T47D (cell line): ENCODE results near the gene SLN.

Experiments used
- DNase-seq, 2 experiments: peaks; one replicate each; pipeline versions ENCODE4 v3.0.0 to v3.0.0-alpha.2; 2011 to 2012; ENCODE audit warnings: low read depth in 1 of 2, low spot score in 1 of 2
- JUND ChIP-seq: IDR thresholded peaks from 2 replicates; pipeline ENCODE4 v1.6.1; 2012; ENCODE audit warnings: low read depth
- in situ Hi-C: cut with HindIII; loops from 2 replicates; pipeline ENCODE4 v1.10.0; 2016; ENCODE audit warnings: low sequenced_read_pairs, low pct_unique_long_range_greater_than_20kb

Gene SLN

DNA sequence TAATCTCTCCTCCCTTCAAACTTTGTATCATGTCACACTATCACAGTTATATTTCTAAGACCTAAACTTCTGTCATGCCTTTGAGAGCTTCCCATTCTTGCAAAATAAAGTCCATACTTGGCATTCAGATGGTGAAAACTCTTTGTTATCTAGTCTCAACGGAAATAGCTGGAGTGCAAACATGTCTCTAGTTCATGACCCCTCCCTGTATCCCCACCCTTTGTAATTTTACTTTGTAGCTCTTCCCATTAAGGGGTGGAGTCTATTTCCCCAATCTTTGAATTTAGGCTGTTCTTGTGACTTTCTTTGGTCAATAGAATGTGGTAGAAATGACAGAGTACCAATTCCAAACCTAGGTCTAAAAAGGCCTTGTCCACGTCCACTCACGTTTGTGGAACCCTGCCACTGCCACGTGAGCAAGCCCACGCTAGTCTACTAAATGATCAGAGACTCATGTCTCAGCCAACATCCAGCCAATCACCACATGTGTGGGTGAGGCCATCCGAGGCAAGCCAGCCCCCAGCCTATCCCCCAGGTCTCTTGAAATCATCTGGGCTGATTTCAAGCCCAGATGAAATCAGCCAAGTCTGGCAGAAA, 23.4 kb downstream of the SLN start:
- in situ Hi-C loops, result no loop called here
- TF ChIP-seq JUND, result no peak

DNA sequence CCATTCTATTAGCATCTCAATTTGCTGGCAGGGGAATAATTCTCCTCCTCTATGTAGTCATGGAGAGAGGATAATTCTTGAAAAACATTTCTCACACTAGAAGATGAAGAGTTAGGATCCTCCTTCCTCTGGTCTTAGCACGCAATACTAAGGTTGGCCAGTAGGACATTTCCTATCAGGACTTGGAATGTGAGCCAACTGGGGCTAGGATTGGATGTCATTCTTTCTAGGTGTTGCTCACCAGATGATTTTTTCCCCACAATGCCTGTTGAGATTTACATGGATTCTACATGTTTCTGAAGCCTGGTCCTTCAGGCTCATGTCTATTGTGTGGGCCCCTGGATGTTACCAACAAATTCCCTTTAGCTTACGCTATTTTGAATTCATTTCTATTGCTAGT, 28.0 kb downstream of the SLN start:
- DNase-seq, result peak in 1 of 2 experiments; percentile 46
- TF ChIP-seq JUND, result no peak
- in situ Hi-C loops, result no loop called here

More for the DNA sequence above, 23.4 kb downstream of the SLN start:
- no peak for DNase-seq

DNA sequence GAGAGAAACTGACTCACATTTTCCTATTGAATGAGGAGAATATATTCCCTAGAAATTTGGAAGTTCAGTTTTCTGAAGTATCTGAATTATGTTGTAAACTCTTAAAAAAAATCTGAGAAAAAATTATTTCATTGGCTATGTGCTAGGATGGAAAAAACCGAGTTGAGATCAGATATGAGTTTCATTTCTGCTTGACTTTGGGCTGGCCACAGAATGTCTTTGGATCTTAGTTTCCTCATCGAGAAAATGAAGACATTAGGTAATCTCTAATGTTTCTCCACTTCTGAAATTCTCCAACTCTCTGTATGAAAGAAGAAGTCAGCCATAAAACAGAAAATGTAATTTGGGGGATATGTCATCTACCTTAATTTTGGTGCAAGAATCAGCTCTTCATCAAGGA, 28.8 kb downstream of the SLN start:
- no peak for DNase-seq
- in situ Hi-C loops, result no loop called here
- TF ChIP-seq JUND, result no peak

DNA sequence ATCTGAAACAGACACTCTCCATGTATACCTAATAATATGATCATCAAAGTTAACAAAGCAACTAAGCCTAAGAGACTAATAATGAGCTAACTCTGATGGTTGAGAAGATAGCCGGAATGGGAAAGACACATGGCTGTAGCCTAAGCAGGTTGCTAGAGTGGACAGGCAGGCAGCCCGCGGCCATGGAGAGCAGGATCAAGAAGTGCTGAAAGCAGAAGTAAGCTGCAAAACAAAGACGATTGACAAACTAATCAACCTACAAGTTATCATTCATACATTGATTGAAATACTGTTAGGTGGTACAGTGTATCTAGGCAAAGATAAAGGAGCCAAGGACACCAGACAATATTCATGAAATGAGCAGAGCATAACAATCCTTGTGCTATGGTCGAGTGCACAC, 29.3 kb downstream of the SLN start:
- in situ Hi-C loops, result no loop called here
- TF ChIP-seq JUND, result no peak
- DNase-seq, result no peak

DNA sequence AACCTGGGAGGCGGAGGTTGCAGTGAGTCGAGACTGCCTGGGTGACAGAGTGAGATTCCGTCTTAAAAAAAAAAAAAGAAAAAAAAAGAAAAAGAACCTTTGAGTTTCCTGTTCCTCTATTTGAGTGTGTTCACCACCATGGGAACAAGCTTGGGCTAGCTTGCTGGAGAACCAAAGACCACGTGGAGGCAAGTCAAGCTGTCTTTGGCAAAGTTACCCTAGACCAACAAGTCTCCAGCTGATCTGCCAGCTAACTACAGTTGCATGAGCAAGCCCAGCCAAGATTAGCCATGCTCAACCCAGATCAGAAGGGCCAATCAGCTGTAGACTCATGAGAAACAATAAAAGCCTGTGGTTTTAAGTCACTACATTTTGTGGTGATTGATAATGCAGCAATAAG, 29.7 kb downstream of the SLN start:
- no peak for TF ChIP-seq JUND
- DNase-seq, result no peak
- in situ Hi-C loops, result no loop called here

DNA sequence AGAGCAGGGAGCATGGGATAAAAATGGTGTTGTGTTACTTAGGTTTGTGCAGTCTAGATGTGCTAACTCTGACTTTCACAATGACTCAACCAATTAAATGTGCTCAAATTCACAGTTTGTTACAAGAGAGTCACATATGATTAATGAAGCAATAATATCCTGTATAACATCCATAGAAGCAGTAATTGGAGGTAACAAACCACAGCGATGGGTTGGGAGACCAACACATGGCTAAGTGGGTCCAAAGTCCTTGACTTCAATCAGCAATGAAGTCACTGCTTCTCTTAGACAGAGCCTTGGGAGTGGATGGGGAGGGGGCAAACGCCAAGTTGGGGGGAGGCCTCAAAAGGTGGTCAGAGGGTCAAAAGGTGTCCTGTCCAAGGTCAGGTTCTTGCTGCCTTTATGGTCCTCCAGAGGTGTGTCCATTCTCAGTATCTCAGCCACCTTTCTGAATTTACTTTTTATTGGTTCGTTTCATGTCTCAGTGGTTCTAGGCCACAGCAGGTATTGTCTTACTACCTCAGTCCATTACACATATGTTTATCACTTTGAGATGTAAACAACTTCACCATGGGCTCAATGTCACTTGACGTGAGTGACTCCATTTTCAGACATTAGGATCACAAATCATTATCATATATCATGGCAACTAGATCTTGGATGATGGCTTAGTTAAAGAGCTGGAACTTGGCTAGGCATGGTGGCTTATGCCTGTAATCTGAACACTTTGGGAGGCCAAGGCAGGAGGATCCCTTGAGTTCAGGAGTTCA, 32.4 kb downstream of the SLN start:
- TF ChIP-seq JUND, result no peak
- in situ Hi-C loops, result no loop called here
- DNase-seq, result no peak

DNA sequence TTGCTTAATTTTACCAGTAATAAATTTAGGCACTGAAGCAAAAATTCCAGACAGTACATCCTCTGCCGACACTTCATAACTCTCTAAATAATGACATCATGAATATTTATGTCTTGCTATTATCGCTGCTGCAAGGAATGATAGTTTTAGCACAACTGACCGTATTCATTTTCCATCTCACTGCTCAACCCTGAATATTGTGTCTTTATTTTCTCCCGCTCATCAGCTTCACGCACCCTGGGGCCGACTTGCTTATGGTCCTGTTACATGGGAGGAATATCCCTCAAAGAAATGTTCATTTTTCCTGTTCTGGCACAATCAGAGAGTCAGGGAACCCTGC, 33.3 kb downstream of the SLN start:
- in situ Hi-C loops, result no loop called here
- no peak for TF ChIP-seq JUND

DNA sequence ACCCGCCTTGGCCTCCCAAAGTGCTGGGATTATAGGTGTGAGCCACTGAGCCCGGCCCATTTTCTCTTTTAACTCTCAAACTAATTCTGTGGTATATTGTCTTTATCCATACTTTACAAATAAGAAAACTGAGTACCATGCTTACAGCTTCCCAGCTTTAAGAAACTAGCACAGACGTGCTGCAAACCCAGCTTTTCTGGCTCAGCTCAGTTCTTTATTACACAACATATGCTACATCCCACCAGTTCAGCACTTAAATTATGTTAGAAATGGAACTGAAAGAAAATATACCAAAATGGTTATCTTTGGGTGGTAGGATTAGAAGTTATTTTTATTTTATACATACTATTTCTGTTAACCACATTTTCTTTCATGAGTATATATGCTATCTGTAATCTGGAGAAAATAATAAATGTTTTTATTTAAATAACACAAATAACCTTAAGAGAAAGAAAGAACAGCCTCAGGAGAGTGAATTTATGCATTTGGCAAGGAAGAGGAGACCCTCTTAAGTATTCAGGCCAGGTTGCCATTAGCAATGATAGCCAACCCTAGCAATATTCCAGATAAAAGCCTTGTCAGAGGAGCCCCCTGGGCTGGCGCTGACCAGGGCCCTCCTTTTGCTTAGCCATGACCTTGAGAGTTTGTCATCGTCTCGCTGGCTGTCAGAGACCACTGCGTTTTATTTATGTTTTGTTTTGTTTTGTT, 33.8 kb downstream of the SLN start:
- TF ChIP-seq JUND, result no peak
- in situ Hi-C loops, result no loop called here
- DNase-seq, result no peak

More for the DNA sequence above, 33.3 kb downstream of the SLN start:
- no peak for DNase-seq

DNA sequence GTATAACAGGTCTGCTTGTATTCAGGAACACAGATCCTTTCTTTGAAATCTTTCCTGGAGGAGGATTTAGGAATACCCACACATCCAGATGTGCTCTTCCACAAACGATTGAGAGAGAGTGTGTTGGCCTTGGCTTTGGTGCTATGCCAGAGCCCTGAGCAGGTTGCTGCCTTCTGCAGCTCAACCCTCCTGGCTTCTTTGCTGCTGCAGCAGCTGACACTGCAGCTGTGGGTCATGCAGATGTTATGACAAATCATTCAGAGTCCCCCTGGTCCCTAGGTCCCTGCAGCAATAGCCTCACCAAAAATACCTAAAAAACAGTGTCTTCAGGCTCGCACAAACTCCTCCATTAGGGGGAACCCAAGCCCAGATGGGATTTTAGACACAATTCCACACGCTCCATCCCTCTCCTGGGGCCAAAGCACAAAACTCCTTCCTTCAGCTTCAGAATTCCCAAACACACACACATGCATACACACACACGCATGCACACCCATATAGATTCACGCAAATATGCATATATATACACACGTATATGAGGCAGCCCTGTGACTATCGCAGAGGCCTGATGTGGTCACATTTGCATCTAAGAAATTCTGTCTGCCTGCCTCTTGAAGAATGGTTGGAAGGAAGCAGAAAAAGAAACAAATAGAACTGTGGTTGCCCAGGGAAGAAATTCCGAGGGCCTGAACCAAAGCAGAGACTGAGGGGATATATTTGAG, 35.4 kb downstream of the SLN start:
- in situ Hi-C loops, result no loop called here
- no peak for DNase-seq
- no peak for TF ChIP-seq JUND

DNA sequence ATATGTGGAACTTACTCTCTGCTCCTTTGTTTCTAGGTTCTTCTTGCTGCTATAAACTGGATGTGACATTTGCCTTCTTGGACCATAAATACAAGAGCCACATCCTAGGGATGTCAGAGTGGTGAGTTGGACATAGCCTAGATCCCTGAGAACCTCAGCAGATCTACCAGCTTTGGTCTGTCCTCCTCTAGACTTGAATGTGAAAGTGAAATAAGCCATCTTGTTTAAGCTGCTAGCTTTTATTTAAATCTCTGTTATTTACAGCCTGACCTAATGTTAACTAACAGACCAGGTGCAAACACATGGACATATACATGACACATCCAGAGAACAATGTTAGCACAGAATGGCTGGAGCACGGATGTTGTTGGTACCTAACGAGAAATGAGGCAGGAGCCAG, 36.0 kb downstream of the SLN start:
- in situ Hi-C loops, result no loop called here

DNA sequence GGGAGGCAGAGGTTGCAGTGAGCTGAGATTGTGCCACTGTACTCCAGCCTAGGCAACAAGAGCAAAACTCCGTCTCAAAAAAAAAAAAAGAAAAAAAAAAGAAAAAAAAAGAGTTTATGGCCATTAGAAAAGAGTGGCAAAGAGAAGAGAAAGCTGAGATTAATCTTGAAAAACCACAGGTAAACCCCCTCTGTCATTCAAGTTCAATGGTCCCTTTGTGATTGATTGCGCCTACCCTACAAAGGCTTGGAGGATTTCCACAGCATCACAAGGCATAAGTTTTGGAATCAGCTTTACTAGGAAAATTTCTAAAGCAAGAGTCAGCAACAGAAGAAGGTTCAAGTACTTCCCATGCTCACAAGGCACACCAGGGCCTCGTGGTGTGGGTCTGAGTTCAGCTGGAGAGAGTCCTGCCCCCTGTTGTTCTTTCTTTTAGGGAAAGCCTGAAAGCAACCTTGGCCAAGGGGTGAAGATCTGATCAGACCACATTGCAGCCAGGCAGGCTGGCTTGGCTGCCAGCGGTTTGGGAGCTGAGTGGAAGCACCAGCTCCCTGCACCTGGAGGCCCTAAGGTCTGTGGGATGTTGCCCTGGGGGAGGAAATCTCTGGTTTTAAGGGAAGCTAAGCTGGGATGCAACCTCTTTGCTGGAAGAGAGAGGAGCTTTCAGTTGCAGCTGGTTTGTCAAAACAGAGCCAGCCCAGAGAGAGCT, 41.8 kb downstream of the SLN start:
- in situ Hi-C loops, result no loop called here
- no peak for DNase-seq
- no peak for TF ChIP-seq JUND

More for the DNA sequence above, 36.0 kb downstream of the SLN start:
- TF ChIP-seq JUND, result no peak
- no peak for DNase-seq

DNA sequence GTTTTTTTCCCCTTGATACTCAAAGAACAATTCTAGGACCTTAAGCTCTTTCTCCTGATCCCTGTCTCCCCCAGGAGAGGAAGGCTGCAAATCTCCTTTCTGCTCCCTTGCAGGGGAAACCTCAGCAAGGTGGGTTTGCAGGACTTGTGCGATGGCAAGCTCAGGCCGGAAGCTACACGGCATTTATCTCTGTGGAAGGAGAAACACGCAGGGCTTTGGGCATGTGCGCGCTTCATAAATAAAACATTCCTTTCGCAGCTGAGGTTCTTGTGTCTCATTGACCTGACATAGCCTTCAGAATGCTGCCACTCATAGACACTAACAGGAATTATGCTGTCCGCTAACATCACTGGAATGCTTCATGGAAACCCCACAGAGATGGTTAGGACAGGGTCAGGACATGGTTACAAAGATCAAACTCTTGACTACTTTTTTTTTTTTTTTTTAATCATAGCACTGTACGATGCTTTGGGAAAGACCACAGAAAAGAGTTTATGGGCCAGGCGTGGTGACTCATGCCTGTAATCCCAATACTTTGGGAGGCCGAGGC, 42.6 kb downstream of the SLN start:
- in situ Hi-C loops, result no loop called here
- TF ChIP-seq JUND, result no peak
- no peak for DNase-seq
